GM21737 (cell line): ENCODE data around the gene ZNF573.

Experiments used
- ATAC-seq: cut with Tn5 transposase; IDR thresholded peaks from one replicate; pipeline ENCODE4 v1.9.1; 2021; ENCODE audit warnings: mild to moderate bottlenecking, moderate library complexity; ENCODE audit not compliant: unreplicated experiment

Gene ZNF573

DNA sequence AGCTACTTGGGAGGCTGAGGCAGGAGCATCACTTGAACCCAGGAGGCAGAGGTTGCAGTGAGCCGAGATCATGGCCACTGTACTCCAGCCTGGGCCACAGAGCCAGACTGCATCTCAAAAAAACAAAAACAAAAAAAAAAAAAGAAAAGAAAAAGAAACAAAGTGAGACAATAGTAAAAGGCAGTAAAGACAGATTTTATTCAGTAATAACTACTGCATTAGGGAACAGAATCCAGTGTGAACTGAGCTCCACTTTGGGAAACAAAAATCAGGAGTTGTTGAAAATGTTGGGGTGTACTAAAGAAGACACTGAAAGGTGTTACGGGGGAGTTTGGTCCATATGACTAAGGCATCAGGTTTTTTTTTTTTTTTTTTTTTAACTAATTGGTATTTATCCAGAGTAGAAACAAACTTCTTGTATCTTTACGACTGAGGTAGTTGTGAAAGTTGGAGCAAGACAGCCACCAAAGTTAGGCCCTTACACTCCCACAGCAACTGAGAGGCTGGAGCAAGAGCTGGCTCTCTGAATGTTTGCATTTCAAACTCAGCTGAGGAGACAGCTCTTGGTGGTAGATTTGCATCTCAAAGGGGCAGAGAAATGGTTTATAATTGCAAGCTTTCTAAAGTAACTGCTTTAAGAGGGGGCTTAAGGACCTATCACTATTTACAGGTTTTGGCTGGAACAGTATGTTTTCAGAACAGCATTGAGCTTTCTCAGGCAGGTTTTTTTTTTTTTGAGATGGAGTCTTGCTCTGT is 84.1 kb downstream of the ZNF573 start:
- no peak for ATAC-seq

DNA sequence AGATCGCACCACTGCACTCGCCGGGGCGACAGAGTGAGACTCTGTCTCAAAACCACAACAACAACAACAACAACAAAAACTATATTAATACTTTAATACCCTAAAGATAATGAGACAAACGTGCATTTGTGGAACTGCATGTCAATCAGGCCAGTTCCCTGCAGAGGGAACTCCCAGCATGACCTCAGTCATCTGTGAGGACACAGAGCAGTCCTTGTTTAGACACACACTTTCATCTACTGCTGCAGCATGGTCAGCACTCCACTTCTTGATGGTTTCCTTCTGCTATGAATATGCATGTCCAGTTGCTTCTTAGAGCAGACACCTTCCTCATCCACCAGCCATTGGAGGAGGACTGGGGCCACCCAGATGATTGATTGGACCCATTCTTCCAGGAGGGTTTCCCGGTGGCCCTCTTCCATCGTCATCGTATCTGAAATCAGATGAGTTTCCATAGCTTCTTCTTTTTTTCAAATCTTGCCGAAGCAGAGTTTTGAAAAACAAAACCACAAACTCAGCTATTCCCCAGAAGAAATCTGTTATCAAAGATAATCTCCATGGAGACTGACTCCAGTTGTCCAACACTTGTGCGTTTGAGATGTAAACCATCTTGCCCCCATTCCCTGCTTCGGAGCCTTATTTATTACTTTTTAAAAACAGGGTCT is 86.3 kb downstream of the ZNF573 start:
- no peak for ATAC-seq

DNA sequence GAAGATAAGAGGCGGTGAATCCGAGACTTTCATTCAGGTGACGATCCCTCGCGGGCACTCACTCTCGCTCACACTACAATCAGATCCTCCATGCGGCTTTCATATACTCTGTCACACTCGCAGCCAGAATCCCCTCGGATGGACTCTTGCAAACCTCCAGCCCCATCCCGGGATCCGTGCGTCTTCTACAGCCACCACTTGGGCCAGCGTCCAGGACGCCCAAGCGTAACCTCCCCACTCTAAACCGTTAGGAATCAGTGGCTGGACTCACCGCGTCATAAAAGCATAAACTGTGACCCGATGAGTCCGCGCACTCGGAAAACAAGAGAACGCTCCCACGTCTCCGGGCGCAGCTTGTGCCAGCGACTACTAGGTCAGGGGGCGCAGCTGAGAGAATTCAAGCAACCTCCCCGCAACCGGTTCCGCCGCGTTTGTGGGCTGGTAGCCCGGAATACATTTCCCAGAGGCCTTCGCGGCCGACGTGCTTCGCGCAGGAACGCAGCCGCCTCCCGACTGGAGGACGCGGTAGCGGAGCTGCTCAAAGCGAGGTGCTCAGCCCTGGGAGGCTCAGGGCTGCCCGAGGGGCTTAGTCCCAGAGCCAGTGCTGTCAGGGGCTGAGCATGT is 87.4 kb downstream of the ZNF573 start:
- no peak for ATAC-seq
